LNCaP clone FGC (cell line): ENCODE measurements around the gene BCL10.
A peak's percentile ranks its signal among the peaks of the same experiment; 100 is the strongest.

Experiments
- DNase-seq: peaks from one replicate; pipeline ENCODE4 v3.0.0-alpha.2; 2011; ENCODE audit warnings: low read depth
- H3K4me3 ChIP-seq: 2 replicates; pipeline ENCODE4 v1.5.1; 2011; ENCODE audit warnings: mild to moderate bottlenecking, low read depth, low read length, control low read depth
- TF ChIP-seq, protein P1 (sequence below): IDR thresholded peaks from 2 replicates; pipeline ENCODE4 v1.5.1; 2012; ENCODE audit warnings: mild to moderate bottlenecking; ENCODE audit not compliant: control insufficient read depth, insufficient read depth; ENCODE audit errors: extremely low read depth

BCL10 gene

DNA sequence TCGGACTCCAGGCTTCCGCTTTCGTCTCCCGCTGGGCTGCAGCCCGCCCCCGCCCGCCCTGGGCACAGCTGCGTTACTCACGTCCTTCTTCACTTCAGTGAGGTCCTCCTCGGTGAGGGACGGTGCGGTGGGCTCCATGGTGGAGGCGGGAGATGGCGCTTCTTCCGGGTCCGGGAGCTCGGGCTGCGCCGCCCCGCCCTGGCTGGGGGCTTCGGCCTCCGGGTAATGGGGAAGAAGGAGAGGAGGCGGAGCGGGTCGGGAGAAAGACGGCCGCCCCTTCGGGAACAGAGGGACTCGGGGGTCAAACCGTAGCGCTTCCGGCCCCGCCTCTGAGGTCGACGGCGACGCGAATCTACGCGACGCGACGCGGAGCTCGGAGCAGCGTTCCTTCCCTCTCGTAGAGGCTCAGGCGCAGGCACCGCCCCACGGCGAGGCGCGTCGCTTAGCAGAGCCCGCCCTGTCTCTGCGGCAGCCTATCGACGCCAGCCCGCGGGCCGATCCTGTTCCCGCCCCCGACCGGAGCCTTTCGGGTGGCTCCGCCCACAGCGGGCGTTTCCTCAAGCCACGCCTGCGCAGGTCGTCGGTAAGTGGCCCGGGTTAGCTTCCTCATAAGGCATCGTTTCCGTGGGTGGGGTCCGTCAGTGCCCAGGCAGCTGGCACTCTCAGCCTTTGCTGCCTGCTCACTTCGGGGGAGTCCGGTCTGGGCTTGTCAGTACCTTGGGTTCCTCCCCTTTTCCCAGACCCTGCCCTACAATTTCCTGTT, at the start of gene BCL10:
BCL10 (minus strand) TSS at position 418 of the 763 bp plus-strand sequence; CDS start at position 138, 280 bp downstream.
- H3K4me3 ChIP-seq = peak within 1 kb of the TSS; percentile 89
- peak; percentile 95 for DNase-seq
- TF ChIP-seq, protein P1, sequence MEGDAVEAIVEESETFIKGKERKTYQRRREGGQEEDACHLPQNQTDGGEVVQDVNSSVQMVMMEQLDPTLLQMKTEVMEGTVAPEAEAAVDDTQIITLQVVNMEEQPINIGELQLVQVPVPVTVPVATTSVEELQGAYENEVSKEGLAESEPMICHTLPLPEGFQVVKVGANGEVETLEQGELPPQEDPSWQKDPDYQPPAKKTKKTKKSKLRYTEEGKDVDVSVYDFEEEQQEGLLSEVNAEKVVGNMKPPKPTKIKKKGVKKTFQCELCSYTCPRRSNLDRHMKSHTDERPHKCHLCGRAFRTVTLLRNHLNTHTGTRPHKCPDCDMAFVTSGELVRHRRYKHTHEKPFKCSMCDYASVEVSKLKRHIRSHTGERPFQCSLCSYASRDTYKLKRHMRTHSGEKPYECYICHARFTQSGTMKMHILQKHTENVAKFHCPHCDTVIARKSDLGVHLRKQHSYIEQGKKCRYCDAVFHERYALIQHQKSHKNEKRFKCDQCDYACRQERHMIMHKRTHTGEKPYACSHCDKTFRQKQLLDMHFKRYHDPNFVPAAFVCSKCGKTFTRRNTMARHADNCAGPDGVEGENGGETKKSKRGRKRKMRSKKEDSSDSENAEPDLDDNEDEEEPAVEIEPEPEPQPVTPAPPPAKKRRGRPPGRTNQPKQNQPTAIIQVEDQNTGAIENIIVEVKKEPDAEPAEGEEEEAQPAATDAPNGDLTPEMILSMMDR = no peak

DNA sequence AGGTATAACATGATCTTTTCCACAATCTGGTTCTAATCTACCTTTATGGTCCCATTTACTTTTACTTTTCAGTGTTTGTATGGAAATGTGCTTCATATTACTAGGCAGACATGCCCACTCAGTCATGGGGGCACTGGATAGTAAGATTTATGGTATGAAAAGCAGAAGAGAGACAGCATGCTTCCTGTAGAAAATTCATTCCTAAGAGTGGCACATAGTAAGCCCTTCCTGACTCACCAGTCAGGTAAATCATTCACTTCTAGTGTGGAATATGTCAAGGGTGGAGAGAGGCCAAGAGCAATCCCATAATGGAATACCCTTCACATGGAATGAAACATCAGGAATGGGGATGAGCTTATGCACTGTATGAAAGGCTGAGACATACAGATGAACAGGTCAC, 49.5 kb upstream of the BCL10 start:
- no peak for DNase-seq
- H3K4me3 ChIP-seq = no peak overlapping the region
- TF ChIP-seq, protein P1 = no peak

DNA sequence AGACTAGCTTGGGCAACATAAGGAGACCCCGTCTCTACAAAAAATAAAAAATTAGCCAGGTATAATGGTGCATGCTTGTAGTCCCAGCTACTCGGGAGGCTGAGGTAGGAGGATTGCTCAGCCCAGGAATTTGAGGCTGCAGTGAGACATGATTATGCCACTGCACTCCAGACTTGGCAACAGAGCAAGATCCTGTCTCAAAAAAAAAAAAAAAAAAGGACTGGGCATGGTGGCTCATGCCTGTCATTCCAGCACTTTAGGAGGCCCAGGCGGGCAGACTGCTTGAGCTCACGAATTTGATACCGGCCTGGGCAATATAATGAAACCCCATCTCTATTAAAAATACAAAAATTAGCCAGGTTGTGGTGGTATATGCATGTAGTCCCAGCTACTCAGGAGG, 47.3 kb upstream of the BCL10 start:
- DNase-seq = no peak
- TF ChIP-seq, protein P1 = no peak
- H3K4me3 ChIP-seq = no peak overlapping the region

DNA sequence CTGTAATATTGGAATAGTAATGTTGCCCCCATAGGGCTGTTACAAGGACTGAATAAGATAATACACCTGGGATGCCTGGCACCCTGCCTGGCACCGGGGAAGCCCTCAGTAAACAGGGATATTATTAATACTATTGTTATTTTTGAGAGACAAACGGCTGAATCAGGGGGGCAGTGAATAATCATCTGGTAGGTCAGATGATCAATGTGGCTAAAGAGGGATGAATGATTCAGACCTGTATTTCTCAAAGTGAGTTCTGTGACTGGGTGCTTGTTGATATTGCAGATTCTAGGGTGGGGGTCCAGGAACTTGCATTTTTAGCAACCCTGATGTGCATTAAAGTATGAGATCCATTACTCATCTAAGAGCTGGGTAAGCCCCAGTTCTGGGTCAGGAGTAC, 46.2 kb upstream of the BCL10 start:
- TF ChIP-seq, protein P1 = no peak
- H3K4me3 ChIP-seq = no peak overlapping the region
- DNase-seq = no peak

DNA sequence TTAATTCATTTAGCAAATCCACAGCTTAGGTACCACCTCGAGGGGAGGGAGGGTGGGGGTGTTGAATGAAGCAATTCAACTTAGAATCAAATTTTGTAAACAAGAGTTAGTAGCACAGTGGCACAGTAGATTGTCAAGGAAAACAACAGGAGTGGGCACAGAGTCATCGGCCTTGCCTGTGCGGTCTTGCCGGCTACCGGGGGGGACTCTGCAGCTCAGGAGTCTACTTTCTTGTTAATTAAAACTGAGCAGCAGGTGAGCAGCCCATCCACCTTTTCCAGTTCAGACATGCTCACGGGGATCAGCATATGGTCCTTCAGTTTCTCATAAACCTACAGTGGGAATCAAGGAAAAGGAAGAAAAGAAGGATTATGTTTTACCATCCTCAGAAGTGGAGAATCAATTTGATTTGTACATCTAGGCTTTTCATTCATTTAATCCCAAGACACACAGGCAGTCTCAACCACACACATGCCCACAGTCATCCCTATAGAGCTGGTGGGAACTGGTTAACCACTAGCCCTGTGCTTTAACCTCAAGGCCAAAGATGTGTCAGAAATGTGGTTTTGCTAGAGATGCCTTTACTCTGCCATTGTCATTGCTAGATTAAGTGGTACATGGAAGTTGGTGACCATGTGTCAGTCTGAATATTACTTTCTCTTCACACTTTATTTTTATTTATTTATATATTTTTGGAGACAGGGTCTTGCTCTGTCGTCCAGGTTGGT, 45.0 kb upstream of the BCL10 start:
- H3K4me3 ChIP-seq = no peak overlapping the region
- TF ChIP-seq, protein P1 = no peak
- DNase-seq = no peak

DNA sequence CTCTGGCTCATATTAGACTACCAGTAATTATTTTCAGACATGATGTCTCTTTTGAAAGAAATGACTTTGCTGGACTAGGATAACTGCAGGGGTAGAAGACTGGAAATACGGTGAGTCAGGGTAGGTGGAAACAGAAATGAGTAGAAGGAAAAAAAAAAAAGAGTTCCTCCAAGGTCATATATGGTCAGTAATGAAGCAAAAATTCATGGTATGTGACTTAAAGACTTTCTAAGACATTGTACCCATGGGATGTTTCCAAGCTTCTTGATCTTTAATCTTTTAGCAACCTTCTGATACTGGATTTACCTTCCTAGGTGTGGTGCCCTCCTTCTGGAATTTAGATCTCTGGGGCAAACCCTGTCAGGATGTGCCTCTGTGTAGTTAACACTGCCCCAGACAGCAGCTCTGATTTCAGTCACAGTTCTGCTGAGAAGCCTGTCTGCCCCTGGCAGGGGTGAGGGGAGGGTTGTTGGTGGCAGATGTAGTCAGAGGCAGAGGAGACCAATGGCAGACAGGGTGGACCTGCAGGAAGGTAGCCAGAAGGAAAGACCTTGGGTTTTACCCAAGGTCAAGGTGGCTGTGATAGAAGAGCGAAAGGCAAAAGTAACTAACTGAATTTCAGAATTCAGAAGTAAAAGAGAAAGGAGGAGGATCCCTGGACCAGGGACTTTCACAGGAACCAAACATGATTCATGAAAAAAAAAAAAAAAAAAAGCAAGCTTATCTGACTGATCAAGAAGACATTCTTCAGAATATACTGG, 44.1 kb upstream of the BCL10 start:
- no peak overlapping the region for H3K4me3 ChIP-seq
- no peak for DNase-seq
- TF ChIP-seq, protein P1 = no peak
